Left lung (tissue), 10 donors: ENCODE measurements around the gene PRDM2. TPM values are rescaled to one million over a fixed set of nuclear protein-coding genes. Genes with fewer than 3 reads are reported as not detected.
"Not testable (repeated sequence)": the region's sequence is repeated elsewhere in the genome, so short reads cannot be mapped to it uniquely, and the experiment has no call there.

Source experiments
- ATAC-seq: fragments of 200-7000 bp; cut with Tn5 transposase; one replicate; pipeline ENCODE4 v1.9.1; 2020; ENCODE audit warnings: moderate library complexity
- DNase-seq, 4 donors: peaks; one replicate each; pipeline ENCODE4 v3.0.0-alpha.2; 2013 to 2020
- H3K27ac ChIP-seq, 2 donors: fragments of 200-600 bp; sonication (generic) in 1 of 2; one replicate each; pipeline versions ENCODE4 v1.5.0 to v1.8.0; 2020 to 2021
- H3K27me3 ChIP-seq, 2 donors: fragments of 200-600 bp; sonication (generic) in 1 of 2; one replicate each; pipeline versions ENCODE4 v1.5.0 to v1.8.0; 2020 to 2021
- H3K36me3 ChIP-seq, 2 donors: fragments of 200-600 bp; sonication (generic) in 1 of 2; one replicate each; pipeline versions ENCODE4 v1.5.0 to v1.8.0; 2020 to 2021
- H3K4me1 ChIP-seq, 2 donors: fragments of 200-600 bp; one replicate each; pipeline ENCODE4 v1.8.0; 2021
- H3K4me3 ChIP-seq, 2 donors: fragments of 200-600 bp; sonication (generic) in 1 of 2; one replicate each; pipeline versions ENCODE4 v1.5.0 to v1.8.0; 2020 to 2021; ENCODE audit warnings: mild to moderate bottlenecking in 1 of 2
- H3K9me3 ChIP-seq, 2 donors: fragments of 200-600 bp; sonication (generic) in 1 of 2; one replicate each; pipeline versions ENCODE4 v1.5.0 to v1.8.0; 2020 to 2021
- intact Hi-C, 2 donors: fragments of 100-400 bp; cut with DNase I; formaldehyde crosslinking; loops; one replicate each; pipeline versions ENCODE4 v1.11.2 to v1.14.2; 2022
- polyA plus RNA-seq, 6 donors: library from polyadenylated mRNA; unstranded; fragments of 120-200 nt; gene quantifications; one replicate each; pipeline ENCODE4 v1.2.1, GENCODE V29; 2013; ENCODE audit not compliant: insufficient read length in 6 of 6
- total RNA-seq, 2 donors: library from RNA; stranded (reverse); fragmentation: NEBNext Ultra II Directional; extraction: Animal tissue kit (Norgen Biotek cat#: 25700); gene quantifications; one replicate each; pipeline ENCODE4 v1.2.1, GENCODE V29; 2021
- TF ChIP-seq, protein P1 (sequence below), 2 donors: fragments of 200-600 bp; sonication (generic) in 1 of 2; IDR thresholded peaks; one replicate each; pipeline versions ENCODE4 v1.5.0 to v1.8.0; 2021; ENCODE audit warnings: antibody characterized with exemption in 2 of 2
- donor health status: DM: no; HTN: yes; CAD: no.
- donor health status: DM: no; HTN: no; CAD: no.

Gene PRDM2
- total and polyA plus RNA-seq, 8 donors: 39.6 to 51.7 (median 44.9) TPM

DNA sequence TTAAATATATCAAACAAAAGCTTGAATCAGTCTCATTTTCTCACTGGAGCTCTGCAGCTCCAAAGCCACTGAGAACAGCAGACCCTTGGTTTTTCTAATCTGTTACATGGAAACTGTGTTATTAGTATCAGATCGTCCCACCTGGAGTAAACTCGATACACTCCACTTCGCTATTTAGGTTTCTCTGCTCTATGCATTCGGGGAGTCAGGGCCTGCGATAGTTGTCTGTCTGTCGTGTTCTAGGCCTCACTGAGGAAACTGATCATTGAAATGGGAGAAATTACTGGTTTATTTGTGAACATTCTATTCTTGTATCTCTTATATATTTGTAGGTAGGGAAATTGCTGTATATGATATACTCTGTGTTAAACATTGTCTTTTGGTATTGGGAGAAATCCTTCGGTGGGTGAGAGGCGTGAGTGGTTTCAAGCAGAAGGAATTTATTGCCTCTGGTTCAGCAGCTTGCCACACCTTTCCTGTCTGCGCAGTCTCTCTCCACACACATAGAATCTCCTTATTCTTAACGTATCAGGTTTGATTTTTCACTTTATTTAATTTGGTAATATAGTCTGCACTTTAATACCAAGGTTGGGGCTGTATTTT lies 8.5 kb downstream of the PRDM2 start:
- Histone ChIP-seq H3K27me3 (no peaks in the 10 kb centered on the region), H3K4me3 (no peak overlapping the region), H3K36me3 (no peaks in the 10 kb centered on the region), H3K27ac (no peak overlapping the region), H3K4me1 (peaks cover 0 to 45% of the 10 kb centered on the region in 2 donors), H3K9me3 (no peaks in the 10 kb centered on the region)
- DNase-seq (no peak), ATAC-seq (no peak)
- TF ChIP-seq, protein P1, sequence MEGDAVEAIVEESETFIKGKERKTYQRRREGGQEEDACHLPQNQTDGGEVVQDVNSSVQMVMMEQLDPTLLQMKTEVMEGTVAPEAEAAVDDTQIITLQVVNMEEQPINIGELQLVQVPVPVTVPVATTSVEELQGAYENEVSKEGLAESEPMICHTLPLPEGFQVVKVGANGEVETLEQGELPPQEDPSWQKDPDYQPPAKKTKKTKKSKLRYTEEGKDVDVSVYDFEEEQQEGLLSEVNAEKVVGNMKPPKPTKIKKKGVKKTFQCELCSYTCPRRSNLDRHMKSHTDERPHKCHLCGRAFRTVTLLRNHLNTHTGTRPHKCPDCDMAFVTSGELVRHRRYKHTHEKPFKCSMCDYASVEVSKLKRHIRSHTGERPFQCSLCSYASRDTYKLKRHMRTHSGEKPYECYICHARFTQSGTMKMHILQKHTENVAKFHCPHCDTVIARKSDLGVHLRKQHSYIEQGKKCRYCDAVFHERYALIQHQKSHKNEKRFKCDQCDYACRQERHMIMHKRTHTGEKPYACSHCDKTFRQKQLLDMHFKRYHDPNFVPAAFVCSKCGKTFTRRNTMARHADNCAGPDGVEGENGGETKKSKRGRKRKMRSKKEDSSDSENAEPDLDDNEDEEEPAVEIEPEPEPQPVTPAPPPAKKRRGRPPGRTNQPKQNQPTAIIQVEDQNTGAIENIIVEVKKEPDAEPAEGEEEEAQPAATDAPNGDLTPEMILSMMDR (IDR thresholded peaks at IDR 0.05): no peak
- intact Hi-C loops: no loop called here

DNA sequence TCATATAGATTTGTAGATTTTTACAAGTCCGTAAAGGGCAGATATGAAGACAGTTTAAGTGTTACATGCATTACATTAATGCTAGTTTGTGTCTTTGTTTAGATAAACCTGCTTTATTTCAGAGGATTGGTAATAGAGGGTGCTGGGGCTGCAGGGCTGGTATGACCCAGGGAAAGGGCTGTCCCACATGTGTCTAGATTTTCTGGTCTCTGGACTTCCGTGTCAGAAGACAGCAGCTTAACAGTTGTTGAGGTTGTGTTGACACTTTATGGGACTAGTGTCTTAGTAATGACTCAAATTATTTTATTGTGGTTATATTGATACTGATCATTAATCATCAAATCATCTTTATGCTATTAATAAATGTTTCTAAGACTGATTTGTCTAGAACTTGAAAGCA lies 10.1 kb downstream of the PRDM2 start:
- DNase-seq (no peak), ATAC-seq (no peak)
- Histone ChIP-seq H3K27me3 (no peaks in the 10 kb centered on the region), H3K4me1 (peaks cover 0 to 34% of the 10 kb centered on the region in 2 donors), H3K27ac (no peak overlapping the region), H3K36me3 (no peaks in the 10 kb centered on the region), H3K4me3 (no peak overlapping the region), H3K9me3 (no peaks in the 10 kb centered on the region)
- TF ChIP-seq, protein P1 (IDR thresholded peaks at IDR 0.05): no peak
- intact Hi-C loops: no loop called here

DNA sequence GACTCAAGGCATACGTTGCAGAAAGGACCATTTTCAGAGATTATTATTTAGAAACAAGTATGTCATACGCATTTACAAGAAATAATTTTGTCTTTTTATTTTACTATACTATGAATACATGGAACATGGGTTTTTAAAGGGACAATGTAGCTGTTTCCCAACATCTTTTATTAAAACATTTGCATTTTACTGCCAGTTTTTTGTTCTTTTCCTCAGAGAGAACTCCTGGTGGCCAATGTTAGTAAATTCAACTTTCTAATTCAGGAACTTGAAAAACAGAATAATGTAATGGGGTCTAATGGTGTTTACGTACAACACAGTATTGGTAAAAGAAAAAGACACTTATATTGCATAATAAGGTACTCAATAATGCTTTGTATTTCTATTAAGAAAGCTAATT lies 14.9 kb downstream of the PRDM2 start:
- intact Hi-C loops: no loop called here
- no peaks in the 10 kb centered on the region for H3K9me3 ChIP-seq
- peaks cover 0 to 14% of the 10 kb centered on the region in 2 donors for H3K4me1 ChIP-seq
- no peak for DNase-seq
- TF ChIP-seq, protein P1 (IDR thresholded peaks at IDR 0.05): no peak
- H3K27ac ChIP-seq: peak overlapping the region in 1 of 2 donors; percentile 3
- no peak overlapping the region for H3K4me3 ChIP-seq
- H3K36me3 ChIP-seq: no peaks in the 10 kb centered on the region
- ATAC-seq: no peak
- no peaks in the 10 kb centered on the region for H3K27me3 ChIP-seq

DNA sequence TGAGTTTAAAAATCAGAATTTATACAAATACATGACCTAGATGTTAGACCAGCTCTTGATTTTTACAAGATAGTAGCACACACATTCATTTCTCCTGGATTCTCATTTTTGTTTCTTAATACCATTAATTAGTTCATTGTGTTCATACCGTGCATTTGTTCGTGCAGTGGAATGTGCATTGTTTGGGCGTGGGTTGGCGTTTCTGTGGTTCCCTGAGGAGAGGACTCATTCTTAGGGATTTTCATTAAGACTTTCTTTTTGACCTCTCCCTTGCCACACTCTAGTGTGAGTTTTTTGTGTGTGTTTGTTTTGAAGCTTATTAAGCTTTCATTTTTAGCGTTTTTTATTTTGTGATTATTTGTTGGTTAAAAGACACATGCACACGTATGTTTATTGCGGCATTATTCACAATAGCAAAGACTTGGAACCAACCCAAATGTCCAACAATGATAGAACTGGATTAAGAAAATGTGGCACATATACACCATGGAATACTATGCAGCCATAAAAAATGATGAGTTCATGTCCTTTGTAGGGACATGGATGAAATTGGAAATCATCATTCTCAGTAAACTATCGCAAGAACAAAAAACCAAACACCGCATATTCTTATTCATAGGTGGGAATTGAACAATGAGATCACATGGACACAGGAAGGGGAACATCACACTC lies 15.8 kb downstream of the PRDM2 start:
- H3K36me3 ChIP-seq, ATAC-seq, H3K27me3 ChIP-seq, H3K4me3 ChIP-seq, H3K9me3 ChIP-seq, DNase-seq, intact Hi-C loops, H3K27ac ChIP-seq: not testable (repeated sequence)
- H3K4me1 ChIP-seq: peaks cover 0 to 14% of the 10 kb centered on the region in 2 donors

DNA sequence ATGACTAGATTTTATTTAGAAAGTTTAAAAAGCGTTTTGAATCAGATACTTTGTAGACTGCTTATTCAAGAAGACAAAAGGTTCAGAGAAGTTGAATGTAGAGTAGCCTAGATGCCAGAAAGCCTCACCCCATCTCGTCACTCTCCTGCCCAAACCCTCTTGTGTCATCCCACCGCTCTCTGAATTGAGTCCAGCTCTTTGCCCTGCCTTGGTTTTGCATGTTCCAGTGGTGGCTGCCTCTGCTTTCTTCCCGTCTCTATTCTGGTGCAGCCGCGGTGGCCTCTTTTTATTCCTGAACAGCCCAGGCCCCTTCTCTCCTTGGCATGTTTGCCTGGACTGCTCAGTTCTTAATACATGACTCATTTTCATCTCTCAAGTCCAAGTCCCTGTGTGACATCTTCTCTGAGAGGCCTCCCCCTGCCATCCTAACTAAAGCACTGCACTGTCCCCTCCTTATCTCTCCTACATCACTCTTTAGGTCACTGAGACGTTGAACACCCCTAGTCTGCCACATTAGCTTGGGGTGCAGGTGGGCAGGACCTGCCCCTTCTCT lies 22.9 kb downstream of the PRDM2 start:
- TF ChIP-seq, protein P1 (IDR thresholded peaks at IDR 0.05): no peak
- Histone ChIP-seq H3K4me3 (no peak overlapping the region), H3K27me3 (no peaks in the 10 kb centered on the region), H3K9me3 (no peaks in the 10 kb centered on the region), H3K4me1 (peaks cover 0 to 33% of the 10 kb centered on the region in 2 donors), H3K27ac (peak overlapping the region in 1 of 2 donors; percentile 83), H3K36me3 (no peaks in the 10 kb centered on the region)
- intact Hi-C loops: no loop called here
- ATAC-seq: no peak
- no peak for DNase-seq
